Stimulated activated CD8-positive, alpha-beta memory T cell treated with anti-CD3 and anti-CD28 coated beads, Interleukin-4, amount 100 ng/mL, for 24 hours (primary cell): Measurements from ENCODE around the gene CFB.
"Not testable (repeated sequence)": the region's sequence is repeated elsewhere in the genome, so short reads cannot be mapped to it uniquely, and the experiment has no call there.

Experiments used
- DNase-seq: peaks from one replicate; pipeline ENCODE4 v3.0.0-alpha.2; 2020; ENCODE audit warnings: low read depth

CFB gene

GRCh38 chr6:31911826-31912585 is 33.9 kb upstream of the CFB start:
- DNase-seq, result no peak

GRCh38 chr6:31915351-31915750 is 30.5 kb upstream of the CFB start:
- DNase-seq, result no peak

- no peak for DNase-seq
Measured at GRCh38 chr6:31915756-31916155, 30.1 kb upstream of the CFB start.

- no peak for DNase-seq
Measured at GRCh38 chr6:31918069-31918720, 27.7 kb upstream of the CFB start.

- no peak for DNase-seq
Measured at GRCh38 chr6:31919624-31920303, 26.1 kb upstream of the CFB start.

GRCh38 chr6:31920811-31921210 is 25.1 kb upstream of the CFB start:
- DNase-seq, result no peak

GRCh38 chr6:31922942-31923341 is 23.0 kb upstream of the CFB start:
- DNase-seq, result no peak

- DNase-seq, result no peak
Measured at GRCh38 chr6:31927242-31927862, 18.5 kb upstream of the CFB start, which contains the start of gene C2. Gene C2 (plus strand): TSS chr6:31927717. CDS start chr6:31927753, 36 bp downstream.

- no peak for DNase-seq
Measured at GRCh38 chr6:31927863-31928671, 17.8 kb upstream of the CFB start.

- no peak for DNase-seq
Measured at GRCh38 chr6:31928672-31928939, 17.3 kb upstream of the CFB start.

- no peak for DNase-seq
Measured at GRCh38 chr6:31930962-31931361, 14.9 kb upstream of the CFB start.

GRCh38 chr6:31932137-31932536 is 13.8 kb upstream of the CFB start:
- DNase-seq, result not testable (repeated sequence)

- DNase-seq, result no peak
Measured at GRCh38 chr6:31933537-31933936, 12.4 kb upstream of the CFB start.

GRCh38 chr6:31935021-31935420 is 10.9 kb upstream of the CFB start:
- DNase-seq, result no peak

- DNase-seq, result no peak
Measured at GRCh38 chr6:31935823-31936222, 10.1 kb upstream of the CFB start.

GRCh38 chr6:31940256-31940664 is 5.6 kb upstream of the CFB start:
- DNase-seq, result no peak

GRCh38 chr6:31943742-31944141 is 2.2 kb upstream of the CFB start:
- no peak for DNase-seq

- no peak for DNase-seq
Measured at GRCh38 chr6:31945154-31945506, 765 bp upstream of the CFB start.

- DNase-seq, result no peak
Measured at GRCh38 chr6:31946370-31946885, 533 bp downstream of the CFB start.

- DNase-seq, result no peak
Measured at GRCh38 chr6:31947070-31947675, 1.3 kb downstream of the CFB start.

GRCh38 chr6:31947864-31948263 is 2.0 kb downstream of the CFB start:
- DNase-seq, result no peak
